ENCODE data around the gene FGF14.
"Not testable (repeated sequence)": the region's sequence is repeated elsewhere in the genome, so short reads cannot be mapped to it uniquely, and the experiment has no call there.

DNA sequence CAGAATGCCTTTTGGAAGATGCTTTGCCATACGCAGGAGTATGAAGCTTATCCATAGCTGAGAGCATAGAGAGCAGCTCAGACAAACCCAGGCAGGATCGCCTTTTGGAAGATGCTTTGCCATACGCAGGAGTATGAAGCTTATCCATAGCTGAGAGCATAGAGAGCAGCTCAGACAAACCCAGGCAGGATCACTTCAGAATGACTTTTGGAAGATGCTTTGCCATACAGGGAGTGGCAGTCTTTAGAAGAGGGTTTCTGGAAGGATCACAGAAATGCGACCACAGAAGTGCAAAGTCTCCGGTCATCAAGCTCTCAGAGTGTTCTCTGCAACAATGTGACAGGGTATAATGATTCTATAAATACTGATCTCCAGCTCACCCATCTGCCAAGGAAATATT is 390.4 kb downstream of the FGF14 start:
- TF ChIP-seq, protein P1, sequence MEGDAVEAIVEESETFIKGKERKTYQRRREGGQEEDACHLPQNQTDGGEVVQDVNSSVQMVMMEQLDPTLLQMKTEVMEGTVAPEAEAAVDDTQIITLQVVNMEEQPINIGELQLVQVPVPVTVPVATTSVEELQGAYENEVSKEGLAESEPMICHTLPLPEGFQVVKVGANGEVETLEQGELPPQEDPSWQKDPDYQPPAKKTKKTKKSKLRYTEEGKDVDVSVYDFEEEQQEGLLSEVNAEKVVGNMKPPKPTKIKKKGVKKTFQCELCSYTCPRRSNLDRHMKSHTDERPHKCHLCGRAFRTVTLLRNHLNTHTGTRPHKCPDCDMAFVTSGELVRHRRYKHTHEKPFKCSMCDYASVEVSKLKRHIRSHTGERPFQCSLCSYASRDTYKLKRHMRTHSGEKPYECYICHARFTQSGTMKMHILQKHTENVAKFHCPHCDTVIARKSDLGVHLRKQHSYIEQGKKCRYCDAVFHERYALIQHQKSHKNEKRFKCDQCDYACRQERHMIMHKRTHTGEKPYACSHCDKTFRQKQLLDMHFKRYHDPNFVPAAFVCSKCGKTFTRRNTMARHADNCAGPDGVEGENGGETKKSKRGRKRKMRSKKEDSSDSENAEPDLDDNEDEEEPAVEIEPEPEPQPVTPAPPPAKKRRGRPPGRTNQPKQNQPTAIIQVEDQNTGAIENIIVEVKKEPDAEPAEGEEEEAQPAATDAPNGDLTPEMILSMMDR (IDR thresholded peaks at IDR 0.05), result not testable (repeated sequence)
- not testable (repeated sequence) for TF ChIP-seq ZFX (IDR thresholded peaks at IDR 0.05; ENCODE audit: borderline replicate concordance)

Measured in 22Rv1 (cell line).